Neural cell (in vitro differentiated cells): ENCODE data around the gene TOGARAM1.

ENCODE experiments used
- CTCF ChIP-seq: fragments of 450-650 bp; IDR thresholded peaks from 2 replicates; pipeline ENCODE4 v1.5.1; 2014; ENCODE audit warnings: antibody characterized with exemption, mild to moderate bottlenecking, moderate library complexity; ENCODE audit not compliant: poor library complexity, severe bottlenecking
- EP300 ChIP-seq: fragments of 450-650 bp; conservative IDR thresholded peaks from 2 replicates; pipeline ENCODE4 v1.6.1; 2014; ENCODE audit warnings: antibody characterized with exemption, mild to moderate bottlenecking, moderate library complexity; ENCODE audit not compliant: poor library complexity, severe bottlenecking
- EZH2 ChIP-seq: fragments of 200-600, 300-800 bp; shearing (Covaris generic), sonication (generic); IDR thresholded peaks from 2 replicates; pipeline ENCODE4 v1.6.1; 2014; ENCODE audit warnings: antibody characterized with exemption, low read length, borderline replicate concordance, mild to moderate bottlenecking; ENCODE audit not compliant: insufficient read depth, poor library complexity, severe bottlenecking
- MXI1 ChIP-seq: fragments of 450-650 bp; conservative IDR thresholded peaks from 2 replicates; pipeline ENCODE4 v1.6.1; 2014; ENCODE audit warnings: antibody characterized with exemption, mild to moderate bottlenecking; ENCODE audit not compliant: poor library complexity, severe bottlenecking
- POLR2AphosphoS5 ChIP-seq: IDR thresholded peaks from 2 replicates; pipeline ENCODE4 v1.6.1; 2012
- RAD21 ChIP-seq: fragments of 450-650 bp; conservative IDR thresholded peaks from 2 replicates; pipeline ENCODE4 v1.6.1; 2014; ENCODE audit warnings: antibody characterized with exemption, mild to moderate bottlenecking, moderate library complexity
- REST ChIP-seq: IDR thresholded peaks from 2 replicates; pipeline ENCODE4 v1.6.1; 2012; ENCODE audit warnings: borderline replicate concordance
- SMC3 ChIP-seq: fragments of 450-650 bp; conservative IDR thresholded peaks from 2 replicates; pipeline ENCODE4 v1.6.1; 2014; ENCODE audit warnings: antibody characterized with exemption, mild to moderate bottlenecking, moderate library complexity; ENCODE audit not compliant: poor library complexity
- TAF1 ChIP-seq: IDR thresholded peaks from 2 replicates; pipeline ENCODE4 v1.6.1; 2012; ENCODE audit warnings: low read depth

- TF ChIP-seq CTCF (no peak), EZH2 (no peak), REST (no peak), POLR2AphosphoS5 (no peak), RAD21 (no peak), MXI1 (no peak), SMC3 (no peak), EP300 (no peak), TAF1 (no peak)
Observed at GRCh38 chr14:45114327-45114726, 152.3 kb downstream of the TOGARAM1 start.
